ENCODE results near the gene MYBBP1A. TPM values are rescaled to one million over a fixed set of nuclear protein-coding genes. Genes with fewer than 3 reads are reported as not detected.

Gene MYBBP1A
- total RNA-seq, 6 experiments from 2014 or later = 16.3 to 32.0 (median 23.7) TPM

DNA sequence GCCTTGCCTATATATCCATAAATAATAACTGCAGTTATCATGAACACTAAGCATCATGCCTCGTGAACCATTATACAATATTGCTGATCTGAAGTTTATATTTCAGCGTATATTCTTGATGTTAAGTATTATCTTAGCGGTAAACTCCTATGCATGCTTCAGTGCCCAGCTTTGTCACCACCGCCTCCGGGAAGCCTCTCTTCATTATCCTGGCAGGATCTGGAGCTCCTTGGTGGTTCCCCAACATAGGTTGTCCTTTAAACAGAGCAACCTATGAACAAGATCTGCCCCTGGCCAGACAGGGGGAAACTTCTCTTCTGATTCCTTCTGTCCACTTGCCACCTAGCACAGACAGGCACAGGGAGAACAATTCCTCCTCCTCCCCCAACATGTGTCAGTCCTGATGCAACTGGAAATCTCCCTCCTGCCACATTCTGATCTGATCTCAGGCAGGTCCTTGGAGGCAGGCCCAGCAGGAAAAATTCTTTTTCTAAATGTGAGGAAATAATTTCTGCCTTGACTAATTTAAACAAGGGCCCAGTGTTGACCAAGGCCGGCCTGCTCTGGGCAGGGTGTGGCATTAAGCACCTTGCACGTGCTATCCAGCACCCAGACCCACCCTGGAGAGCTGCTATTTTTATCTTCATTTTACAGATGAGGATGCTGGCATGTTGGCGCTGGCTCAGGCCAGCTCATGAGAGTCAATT lies 34.1 kb downstream of the MYBBP1A start:
- Histone ChIP-seq H3K36me3 (no peaks in the 10 kb centered on the region), H3K4me3 (no peak overlapping the region), H3K9me3 (no peaks in the 10 kb centered on the region), H3K27me3 (no peaks in the 10 kb centered on the region), H3K4me1 (no peaks in the 10 kb centered on the region), H3K27ac (no peak overlapping the region)
- TF ChIP-seq POLR2A (IDR thresholded peaks at IDR 0.05) = no peak
- TF ChIP-seq, protein P1, sequence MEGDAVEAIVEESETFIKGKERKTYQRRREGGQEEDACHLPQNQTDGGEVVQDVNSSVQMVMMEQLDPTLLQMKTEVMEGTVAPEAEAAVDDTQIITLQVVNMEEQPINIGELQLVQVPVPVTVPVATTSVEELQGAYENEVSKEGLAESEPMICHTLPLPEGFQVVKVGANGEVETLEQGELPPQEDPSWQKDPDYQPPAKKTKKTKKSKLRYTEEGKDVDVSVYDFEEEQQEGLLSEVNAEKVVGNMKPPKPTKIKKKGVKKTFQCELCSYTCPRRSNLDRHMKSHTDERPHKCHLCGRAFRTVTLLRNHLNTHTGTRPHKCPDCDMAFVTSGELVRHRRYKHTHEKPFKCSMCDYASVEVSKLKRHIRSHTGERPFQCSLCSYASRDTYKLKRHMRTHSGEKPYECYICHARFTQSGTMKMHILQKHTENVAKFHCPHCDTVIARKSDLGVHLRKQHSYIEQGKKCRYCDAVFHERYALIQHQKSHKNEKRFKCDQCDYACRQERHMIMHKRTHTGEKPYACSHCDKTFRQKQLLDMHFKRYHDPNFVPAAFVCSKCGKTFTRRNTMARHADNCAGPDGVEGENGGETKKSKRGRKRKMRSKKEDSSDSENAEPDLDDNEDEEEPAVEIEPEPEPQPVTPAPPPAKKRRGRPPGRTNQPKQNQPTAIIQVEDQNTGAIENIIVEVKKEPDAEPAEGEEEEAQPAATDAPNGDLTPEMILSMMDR (IDR thresholded peaks at IDR 0.05) = no peak
- intact Hi-C loops (cut with DNase I) = no loop called here
- peak in 2 of 4 donors; percentile 14 to 34 for ATAC-seq
- 87% methylated on average over 8 of the region's 8 CpGs for WGBS (ENCODE audit: insufficient coverage, low coverage, low lambda C conversion rate, missing lambda C conversion rate)
- no peak for DNase-seq

DNA sequence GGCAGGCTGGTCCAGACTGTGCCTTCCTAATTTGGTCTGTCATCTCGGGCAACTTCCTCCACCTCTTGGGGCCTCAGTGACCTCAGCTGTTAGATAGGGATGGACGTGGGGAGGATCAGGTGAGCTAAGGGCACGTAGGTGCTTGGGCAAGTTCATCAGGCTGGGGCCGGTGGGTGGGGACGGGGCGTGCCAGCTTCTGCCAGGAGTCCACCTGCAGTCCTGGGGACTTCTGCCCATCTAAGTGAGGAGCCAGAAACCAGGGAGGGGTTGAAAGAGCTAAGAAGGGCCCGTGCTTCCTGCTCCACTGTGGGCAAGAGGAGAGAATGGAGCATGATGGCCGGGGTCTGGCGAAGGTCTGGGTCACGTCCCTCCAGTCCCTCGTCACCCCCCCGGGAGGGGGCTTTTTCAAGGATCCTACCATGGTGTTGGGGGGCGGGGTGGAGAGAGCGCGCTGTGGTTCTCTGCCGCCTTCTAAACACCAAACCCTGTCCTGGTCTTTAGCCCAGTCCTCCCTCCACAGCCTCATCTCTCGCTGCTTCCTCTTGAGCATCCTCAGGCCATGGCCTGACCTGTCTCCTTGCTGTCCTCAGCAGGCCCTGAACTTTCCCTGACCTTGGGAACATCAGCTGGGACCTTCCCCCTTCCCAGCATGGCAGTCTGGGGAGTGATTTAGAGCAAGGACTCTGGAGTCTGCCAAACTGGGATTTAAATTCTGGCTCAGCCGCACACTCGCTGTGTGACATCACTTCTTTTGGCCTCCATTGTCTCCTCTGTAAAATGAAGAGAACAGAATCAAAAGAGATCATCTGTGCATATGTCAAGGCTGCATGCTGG lies 34.9 kb downstream of the MYBBP1A start:
- TF ChIP-seq POLR2A (IDR thresholded peaks at IDR 0.05) = no peak
- WGBS (ENCODE audit: insufficient coverage, low coverage, low lambda C conversion rate, missing lambda C conversion rate) = 78% methylated on average over 13 of the region's 19 CpGs
- ATAC-seq (peak in 3 of 4 donors; percentile 5 to 34 (median 29)), DNase-seq (no peak)
- intact Hi-C loops (cut with DNase I) = no loop called here
- no peaks in the 10 kb centered on the region for H3K27me3 ChIP-seq
- H3K4me3 ChIP-seq = no peak overlapping the region
- no peaks in the 10 kb centered on the region for H3K9me3 ChIP-seq
- H3K27ac ChIP-seq = peak overlapping the region; percentile 15 to 68 (median 29)
- H3K36me3 ChIP-seq = no peaks in the 10 kb centered on the region
- no peaks in the 10 kb centered on the region for H3K4me1 ChIP-seq

DNA sequence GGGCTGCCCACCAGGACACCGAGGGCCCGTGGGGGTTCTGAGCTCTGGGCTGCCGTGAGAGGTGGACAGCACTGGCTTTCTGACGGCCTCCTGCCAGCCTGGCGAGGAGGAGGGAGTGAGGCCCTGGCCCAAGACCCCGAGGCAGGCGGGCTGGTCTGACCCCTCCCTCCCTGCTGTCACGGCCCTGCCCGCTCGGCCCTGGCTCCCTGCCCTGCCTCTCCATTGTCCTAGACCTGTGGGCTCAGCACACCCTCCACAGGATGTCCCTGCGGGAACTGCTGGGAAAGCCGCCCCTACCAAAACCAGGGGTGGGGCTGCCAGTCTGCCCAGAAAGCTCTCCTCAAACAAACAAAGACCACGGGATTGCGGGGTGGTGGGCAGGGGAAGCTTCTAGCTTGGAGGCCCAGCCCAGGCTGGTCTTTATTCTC lies 35.8 kb downstream of the MYBBP1A start:
- Histone ChIP-seq H3K4me3 (no peak overlapping the region), H3K27ac (peak overlapping the region; percentile 15 to 75 (median 40)), H3K4me1 (no peaks in the 10 kb centered on the region), H3K36me3 (no peaks in the 10 kb centered on the region), H3K9me3 (no peaks in the 10 kb centered on the region), H3K27me3 (no peaks in the 10 kb centered on the region)
- TF ChIP-seq POLR2A (IDR thresholded peaks at IDR 0.05) = no peak
- TF ChIP-seq, protein P1 (IDR thresholded peaks at IDR 0.05) = no peak
- DNase-seq = peak in 1 of 3 donors; percentile 75
- peak; percentile 55 to 70 (median 58) for ATAC-seq
- WGBS (ENCODE audit: insufficient coverage, low coverage, low lambda C conversion rate, missing lambda C conversion rate) = 68% methylated on average over 4 of the region's 14 CpGs
- intact Hi-C loops (cut with DNase I) = no loop called here

DNA sequence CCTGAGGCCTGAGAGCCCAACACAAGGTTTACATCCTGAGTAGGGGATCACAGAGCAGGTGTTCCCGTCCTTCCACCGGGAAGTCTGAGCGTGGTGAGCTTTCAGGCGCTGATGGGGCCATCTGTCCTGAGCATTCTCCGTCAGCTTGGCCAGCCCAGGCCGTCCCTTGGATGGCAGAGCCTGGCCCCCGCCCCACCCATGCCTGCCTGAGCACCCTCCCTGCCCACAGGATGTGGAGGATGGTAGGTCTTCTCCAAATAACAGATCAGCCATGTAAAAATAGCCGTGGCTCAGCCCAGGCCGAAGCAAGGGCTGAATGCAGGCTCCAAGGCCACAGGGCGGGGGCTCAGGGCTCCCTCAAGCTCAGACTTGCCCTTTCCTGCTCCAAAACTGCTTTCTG lies 36.3 kb downstream of the MYBBP1A start:
- DNase-seq = no peak
- WGBS (ENCODE audit: insufficient coverage, low coverage, low lambda C conversion rate, missing lambda C conversion rate) = no CpG with 5 or more reads among the region's 10 CpGs
- Histone ChIP-seq H3K9me3 (no peaks in the 10 kb centered on the region), H3K36me3 (no peaks in the 10 kb centered on the region), H3K4me1 (no peaks in the 10 kb centered on the region), H3K27ac (peak overlapping the region; percentile 15 to 75 (median 40)), H3K4me3 (no peak overlapping the region), H3K27me3 (no peaks in the 10 kb centered on the region)
- TF ChIP-seq, protein P1 (IDR thresholded peaks at IDR 0.05) = no peak
- TF ChIP-seq POLR2A (IDR thresholded peaks at IDR 0.05) = no peak
- ATAC-seq = peak; percentile 4 to 16 (median 6)
- intact Hi-C loops (cut with DNase I) = no loop called here

DNA sequence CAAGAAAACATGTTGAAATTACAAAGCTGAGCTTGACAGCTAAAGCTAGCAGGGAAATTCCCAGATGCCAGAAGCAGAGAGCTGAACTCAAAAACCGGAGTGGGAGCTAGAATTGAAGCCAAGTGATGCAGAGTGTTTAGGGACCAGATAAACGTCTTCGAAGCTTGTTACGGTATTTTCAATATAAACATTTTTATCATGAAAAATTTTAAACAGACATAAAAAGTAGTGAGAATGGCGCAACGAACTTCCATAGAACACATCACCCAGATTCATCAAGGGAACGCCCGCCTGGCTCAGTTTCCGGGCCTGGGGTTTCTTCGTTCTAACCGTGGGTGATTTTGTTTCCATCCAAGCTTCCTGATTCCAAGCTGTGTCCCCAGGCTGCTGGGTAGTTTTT lies 38.4 kb downstream of the MYBBP1A start:
- 82% methylated on average over 11 of the region's 11 CpGs for WGBS (ENCODE audit: insufficient coverage, low coverage, low lambda C conversion rate, missing lambda C conversion rate)
- no peak overlapping the region for H3K4me3 ChIP-seq
- no peak overlapping the region for H3K27ac ChIP-seq
- DNase-seq = no peak
- no peaks in the 10 kb centered on the region for H3K36me3 ChIP-seq
- no peaks in the 10 kb centered on the region for H3K27me3 ChIP-seq
- H3K4me1 ChIP-seq = no peaks in the 10 kb centered on the region
- H3K9me3 ChIP-seq = no peaks in the 10 kb centered on the region
- intact Hi-C loops (cut with DNase I) = no loop called here
- no peak for ATAC-seq
- TF ChIP-seq, protein P1 (IDR thresholded peaks at IDR 0.05) = no peak
- TF ChIP-seq POLR2A (IDR thresholded peaks at IDR 0.05) = no peak
